H1 (cell line): ENCODE results near the gene PTX4.

Source experiments
- NRF1 ChIP-seq: IDR thresholded peaks from 2 replicates; pipeline ENCODE4 v1.6.1; 2011; ENCODE audit warnings: mild to moderate bottlenecking, low read depth, low read length, improper control_type of control experiment
- RFX5 ChIP-seq: IDR thresholded peaks from 2 replicates; pipeline ENCODE4 v1.6.1; 2011; ENCODE audit warnings: low read depth, low read length, improper control_type of control experiment, borderline replicate concordance
- TF ChIP-seq, protein P1 (sequence below): IDR thresholded peaks from 2 replicates; pipeline ENCODE4 v1.6.1; 2011; ENCODE audit warnings: low read depth, mild to moderate bottlenecking, low read length; ENCODE audit not compliant: insufficient read depth
- TF ChIP-seq, protein P2 (sequence below), 3 experiments: IDR thresholded peaks; 1 replicate in 2 of 3; 2 replicates in 1 of 3; pipeline versions ENCODE4 v1.5.1 to v1.6.1; 2011; ENCODE audit warnings: low read length in 3 of 3, mild to moderate bottlenecking in 3 of 3, inconsistent platforms in 2 of 3, low read depth in 1 of 3, moderate library complexity in 1 of 3; ENCODE audit not compliant: insufficient read depth in 1 of 3; ENCODE audit errors: control extremely low read depth in 1 of 3

DNA sequence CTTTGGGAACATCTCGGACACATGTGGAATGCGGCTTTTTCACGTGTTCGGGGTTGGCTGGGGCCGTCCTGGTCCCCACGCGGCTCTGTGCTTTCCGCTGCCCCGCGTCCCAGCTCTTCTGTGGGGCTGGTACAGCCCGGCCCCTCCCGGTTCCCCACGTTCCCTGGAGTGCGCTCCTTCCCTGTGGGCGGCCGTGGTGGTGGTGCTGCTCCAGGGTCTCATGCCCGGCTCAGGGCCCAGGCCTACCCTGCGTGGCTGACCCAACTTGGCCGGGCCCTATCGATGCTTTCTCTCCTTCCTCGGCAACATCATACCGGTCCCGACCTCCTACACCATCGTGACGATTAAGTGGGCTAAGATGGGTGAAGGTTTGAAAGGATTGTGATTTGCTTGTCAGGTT, 7.7 kb upstream of the PTX4 start:
- TF ChIP-seq, protein P1, sequence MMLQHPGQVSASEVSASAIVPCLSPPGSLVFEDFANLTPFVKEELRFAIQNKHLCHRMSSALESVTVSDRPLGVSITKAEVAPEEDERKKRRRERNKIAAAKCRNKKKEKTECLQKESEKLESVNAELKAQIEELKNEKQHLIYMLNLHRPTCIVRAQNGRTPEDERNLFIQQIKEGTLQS: no peak
- TF ChIP-seq, protein P2, sequence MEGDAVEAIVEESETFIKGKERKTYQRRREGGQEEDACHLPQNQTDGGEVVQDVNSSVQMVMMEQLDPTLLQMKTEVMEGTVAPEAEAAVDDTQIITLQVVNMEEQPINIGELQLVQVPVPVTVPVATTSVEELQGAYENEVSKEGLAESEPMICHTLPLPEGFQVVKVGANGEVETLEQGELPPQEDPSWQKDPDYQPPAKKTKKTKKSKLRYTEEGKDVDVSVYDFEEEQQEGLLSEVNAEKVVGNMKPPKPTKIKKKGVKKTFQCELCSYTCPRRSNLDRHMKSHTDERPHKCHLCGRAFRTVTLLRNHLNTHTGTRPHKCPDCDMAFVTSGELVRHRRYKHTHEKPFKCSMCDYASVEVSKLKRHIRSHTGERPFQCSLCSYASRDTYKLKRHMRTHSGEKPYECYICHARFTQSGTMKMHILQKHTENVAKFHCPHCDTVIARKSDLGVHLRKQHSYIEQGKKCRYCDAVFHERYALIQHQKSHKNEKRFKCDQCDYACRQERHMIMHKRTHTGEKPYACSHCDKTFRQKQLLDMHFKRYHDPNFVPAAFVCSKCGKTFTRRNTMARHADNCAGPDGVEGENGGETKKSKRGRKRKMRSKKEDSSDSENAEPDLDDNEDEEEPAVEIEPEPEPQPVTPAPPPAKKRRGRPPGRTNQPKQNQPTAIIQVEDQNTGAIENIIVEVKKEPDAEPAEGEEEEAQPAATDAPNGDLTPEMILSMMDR (IDR thresholded peaks at IDR 0.05; ENCODE audit: control extremely low read depth in 1 of 3, insufficient read depth in 1 of 3, low read depth in 1 of 3, low read length in 3 of 3): no peak
- TF ChIP-seq NRF1: no peak
- no peak for TF ChIP-seq RFX5
